ENCODE results near the gene CAPN13.
A peak's percentile ranks its signal among the peaks of the same experiment; 100 is the strongest.

The CAPN13 gene

DNA sequence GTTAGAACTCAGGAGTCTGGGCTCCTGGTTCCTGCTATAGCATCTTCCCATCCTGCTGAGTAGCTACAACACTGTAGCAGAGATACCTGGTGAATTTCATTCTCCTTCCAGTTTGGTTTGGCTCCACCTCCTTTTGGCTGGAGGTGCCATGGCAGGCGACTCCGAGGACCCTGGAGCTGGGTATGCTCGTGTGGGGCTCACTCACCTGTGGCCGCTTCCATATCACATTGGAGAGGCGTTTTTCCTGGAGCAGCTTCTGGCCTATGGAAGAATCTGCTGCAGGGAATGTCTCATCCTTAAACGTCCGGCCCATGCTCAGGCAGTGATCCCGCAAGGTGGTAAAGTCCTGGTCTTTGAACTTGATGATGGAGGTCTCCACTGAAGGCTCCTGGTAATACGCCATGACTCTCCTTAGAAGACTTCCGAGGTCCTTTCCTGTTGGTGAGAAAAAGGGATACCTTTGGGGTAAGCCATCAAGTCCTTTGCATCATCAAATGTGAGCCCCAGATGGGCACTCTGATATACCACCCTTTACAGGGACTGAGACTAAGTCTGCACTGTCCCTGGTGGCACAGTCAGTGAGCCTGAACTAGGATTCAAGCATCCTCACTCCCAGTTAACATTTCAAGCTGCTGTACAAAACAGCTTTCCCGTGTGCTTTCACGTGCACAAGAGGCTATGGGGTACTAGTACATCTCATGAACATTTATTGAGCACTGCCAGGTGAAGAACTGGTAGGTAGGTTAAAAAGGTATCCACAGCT, 20.1 kb downstream of the CAPN13 start:
- no peak for DNase-seq

DNA sequence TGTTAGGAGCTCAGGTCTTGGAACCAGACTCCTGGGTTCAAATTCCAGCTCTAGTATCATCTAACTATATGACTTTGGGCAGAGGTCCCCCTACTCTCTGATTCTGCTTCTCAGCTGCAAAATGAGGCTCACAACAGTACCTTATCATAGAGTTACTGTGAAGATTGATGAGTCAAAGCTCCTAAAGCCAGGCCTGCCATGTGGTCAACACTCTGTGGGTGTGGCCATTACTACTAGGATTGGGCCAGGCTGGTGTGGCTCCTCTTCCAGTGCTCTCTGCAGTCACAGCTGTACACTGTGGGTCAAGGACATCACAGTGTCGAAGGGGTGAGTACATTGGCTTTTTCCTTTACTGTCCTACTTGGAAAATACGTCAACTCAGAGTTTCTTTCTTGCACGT, 22.6 kb downstream of the CAPN13 start:
- no peak for DNase-seq

DNA sequence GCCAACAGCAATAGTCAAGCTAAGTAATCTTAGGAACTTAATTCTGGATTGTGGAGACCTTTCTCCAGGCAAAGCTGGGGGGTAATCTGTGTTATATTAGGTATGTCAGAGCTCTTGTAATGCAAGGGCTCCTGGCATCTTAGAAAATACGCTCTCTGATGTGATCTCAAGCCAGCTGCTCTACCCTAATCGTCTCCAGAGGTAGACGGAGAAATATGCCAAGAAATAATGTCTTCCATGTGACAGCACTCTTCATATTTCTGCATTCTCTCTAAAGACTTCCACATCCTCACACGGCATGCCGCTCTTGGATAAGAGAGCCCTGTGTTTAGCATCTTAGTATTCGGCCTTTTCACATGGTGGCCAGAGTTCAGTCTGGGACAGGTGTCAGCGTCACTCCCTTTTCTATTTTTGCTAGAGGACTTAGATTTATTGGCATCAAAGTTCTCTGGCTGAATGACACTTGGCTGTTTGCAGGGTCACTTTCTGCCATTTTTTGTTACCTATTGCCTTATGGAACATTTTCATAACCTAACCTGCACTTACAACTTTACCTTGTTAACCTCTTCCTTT, 25.2 kb downstream of the CAPN13 start:
- no peak for DNase-seq

DNA sequence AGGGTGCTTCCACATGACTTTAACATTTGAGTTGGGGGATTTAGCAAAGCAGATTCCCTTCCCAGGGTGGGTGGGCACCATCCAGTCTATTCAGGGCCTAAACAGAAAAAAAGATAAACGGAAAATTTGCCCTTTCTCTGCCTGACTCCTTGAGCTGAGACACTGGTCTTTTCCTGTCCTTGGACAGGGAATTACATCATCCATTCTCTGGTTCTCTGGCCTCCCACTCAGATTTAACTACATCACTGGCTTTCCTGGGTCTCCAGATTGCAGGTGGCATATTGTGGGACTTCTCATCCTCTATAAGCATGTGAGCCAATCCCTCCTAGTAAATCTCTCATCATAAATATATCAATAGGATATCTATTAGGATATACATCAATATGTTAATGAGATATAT, 25.8 kb downstream of the CAPN13 start:
- no peak for DNase-seq

DNA sequence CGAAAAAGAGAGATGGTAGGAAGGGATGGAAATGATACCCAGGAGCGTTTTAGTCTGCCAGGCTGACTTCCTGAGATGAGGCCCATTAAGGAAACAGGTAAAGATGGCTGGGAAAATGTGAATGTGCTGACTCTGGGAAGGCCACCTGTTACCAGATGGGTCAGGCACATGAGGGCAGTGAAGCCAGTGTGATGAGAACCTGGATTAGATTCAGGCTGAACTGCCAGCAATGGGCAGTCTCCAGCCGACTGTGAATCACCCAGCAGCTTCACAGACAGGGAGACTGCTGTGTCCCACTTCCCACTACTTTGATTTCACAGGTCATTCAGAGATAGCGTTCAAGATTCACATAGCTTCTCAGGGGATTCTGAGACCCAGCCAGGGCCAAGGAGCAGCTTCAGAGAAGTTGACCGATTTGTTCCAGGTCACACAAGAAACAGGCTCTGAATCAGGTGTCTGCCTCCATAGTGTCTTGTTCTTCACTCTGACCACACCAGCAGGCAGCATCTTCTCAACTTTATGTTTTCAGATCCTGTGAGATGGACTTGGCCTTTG, 26.4 kb downstream of the CAPN13 start:
- no peak for DNase-seq

DNA sequence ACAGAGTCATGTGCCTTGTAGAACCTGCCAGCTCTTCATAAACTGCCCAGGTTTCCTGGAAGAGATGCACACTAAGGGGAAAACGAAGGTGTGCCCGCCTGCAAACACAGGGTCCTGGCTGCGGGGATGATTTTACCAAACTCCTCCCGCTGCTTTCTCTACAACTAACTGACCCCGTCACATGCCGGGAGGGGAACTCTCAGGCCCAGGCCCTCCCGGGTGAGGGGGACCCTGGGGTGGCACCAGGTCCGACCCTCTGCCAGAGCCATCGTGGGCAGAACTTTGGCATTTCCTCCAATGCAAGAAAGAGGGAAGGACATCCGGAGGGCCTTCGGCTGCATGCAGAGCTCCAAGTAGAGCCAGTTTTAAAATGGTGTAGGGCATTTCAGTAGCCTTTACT, 28.6 kb downstream of the CAPN13 start:
- DNase-seq, result no peak

DNA sequence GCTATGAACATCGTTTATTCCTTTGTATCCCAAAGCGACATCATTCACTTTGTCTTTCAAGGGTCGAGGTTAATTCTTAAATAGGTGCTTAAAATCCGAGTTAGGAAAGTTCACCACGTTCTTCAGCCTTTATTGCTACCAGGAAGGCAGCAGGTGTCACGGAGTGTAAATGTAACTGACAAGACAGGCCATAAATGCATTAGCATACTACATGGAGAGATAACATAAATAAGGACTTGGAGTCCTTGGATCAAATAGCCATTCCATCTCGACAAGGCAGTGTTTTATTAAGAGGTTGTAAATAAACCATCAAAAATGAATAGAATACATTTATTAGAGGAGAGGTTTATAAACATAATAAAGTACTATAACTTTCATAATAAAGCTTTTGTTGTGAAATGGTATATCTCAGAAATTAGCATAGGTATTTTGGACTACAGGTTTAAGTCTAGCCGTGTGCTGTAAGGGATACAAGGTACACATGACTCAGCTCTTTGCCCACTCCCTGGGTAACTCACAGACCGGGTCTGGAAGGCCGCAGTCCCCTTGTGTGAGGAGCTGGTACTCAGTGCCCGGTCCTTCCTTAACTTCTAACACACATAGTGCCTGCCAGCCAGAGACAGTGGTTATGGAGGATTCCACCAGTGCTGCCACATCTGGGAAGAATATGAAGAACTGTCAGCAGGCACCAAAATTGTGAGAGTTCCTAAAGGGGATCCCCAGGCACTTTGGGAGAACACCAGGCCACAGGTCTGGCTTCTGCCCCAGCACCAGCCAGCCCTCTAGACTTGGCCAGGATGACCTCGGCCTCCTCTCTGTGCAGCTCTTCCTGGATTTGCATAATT, 29.4 kb downstream of the CAPN13 start:
- no peak for DNase-seq

DNA sequence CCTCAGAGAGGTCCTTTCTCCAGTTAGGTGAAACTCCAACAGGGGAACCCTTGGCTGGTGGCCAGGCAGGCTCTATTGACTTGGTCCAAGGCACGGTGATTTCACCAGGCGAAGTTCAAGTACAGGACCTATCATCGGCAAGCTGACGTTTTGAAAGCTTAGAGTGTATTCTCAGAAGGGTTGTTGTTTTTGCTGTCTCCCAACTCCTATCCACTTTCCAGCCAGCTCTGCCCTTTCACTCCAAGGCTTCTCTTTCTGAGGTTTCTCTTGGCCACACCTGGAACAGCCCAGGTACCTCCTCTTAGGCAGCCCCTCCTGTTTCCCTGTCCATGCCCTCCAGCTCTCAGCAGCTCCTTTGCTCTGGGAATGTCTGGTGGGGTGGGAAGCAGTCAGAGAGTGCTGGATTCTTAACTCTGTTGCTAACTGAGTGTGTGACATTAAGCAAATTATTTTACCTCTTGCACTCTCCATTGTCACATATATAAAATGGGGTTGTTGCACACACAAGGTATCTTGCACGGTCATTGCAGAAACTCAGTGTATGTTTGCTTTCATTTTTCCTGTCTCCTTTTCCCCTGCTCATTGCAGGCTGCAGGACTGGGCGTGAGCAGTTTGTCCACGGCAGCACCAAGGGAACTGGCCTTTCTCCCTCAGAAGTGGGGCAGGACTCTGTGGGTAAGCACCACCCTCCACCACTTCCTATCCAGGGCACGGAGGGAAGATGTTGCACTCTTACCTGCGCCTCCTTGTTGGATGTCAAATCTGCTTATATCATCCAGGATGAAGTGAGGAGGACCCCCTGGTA, 30.2 kb downstream of the CAPN13 start:
- no peak for DNase-seq

DNA sequence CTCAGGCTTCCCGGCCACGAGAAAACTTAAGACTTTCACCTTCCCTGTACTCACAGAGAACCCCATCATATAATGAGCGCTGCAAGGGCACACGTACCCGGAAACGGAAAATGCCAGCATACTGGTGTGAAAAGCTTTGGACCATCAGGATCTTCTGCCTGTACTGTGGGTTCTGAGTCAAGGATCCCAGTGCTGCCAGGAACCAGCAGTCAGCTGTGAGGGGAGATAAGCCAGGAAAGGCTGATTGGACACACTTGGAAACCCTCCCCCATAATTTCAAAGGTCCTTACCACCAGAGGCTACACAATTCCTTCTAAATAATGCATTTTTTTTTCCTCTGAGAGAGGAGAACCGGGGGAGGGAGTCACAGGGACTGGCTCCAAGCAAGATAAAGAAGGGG, 31.4 kb downstream of the CAPN13 start:
- DNase-seq, result no peak

DNA sequence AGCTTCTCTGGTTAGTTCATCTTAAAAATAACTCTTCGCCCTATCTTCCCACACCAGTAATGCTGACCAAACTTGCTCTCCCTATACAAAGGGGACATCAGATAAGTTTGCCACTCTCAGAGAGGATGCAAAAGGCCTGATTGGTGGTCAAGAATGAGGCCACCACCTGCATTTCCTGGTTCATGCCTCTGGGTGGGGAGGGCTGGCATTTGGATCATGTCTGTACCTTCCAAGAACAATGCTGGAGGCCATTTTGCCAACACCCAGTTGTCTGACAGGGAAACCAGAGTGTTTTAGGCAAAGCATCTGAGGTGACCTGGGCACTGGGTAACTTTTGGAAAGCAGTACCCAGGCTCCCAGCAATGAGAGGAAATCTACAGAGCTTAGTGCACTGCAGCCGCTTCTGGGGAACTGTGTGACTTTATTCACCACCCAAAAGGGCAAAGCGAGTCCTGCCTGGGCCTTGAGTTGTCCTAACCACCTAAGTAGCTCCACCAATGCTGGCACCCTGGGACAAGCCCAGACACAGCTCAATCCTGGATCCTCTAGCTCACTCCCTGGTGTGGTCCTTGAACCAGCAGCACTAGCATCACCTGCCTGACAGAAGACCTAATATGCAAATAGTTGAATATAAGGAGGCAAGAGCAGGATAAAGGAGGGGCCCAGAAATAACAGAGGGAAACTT, 35.1 kb downstream of the CAPN13 start:
- DNase-seq, result no peak

DNA sequence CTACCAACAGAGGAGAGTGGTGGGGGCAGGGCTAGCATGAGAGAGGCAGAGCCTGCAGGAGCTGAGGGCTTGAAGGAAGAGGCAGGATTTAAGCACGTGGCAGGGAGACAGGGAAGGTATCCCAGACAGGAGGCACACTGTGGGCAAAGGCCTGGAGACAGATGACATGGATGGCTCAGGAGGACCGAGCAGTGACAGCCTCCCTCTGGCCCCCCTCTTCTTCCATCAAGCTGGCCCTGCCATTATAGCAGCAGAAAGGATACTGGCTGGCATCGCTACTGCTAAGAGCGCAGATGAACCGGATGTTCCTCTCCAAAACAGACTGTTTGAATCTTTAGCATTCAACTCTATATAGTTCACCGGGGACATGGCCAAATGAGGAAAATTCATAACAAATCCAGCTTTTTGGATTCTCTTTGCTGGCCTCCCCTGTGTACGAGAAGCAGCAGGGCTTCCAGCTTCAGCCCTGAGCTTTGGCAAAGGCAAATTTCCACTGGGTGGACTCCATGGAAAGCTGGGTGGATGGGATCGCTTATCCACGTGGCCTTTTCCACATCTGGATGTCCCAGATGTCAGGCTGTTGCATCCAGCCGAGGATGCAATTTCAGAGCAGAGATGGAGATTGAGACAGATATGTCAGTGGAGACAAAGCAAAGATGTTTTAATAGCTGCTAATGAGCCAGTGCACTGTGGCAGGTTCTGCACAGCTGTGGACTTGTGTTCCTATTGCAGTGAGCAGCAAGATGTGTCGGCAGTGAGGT, 36.2 kb downstream of the CAPN13 start:
- no peak for DNase-seq

DNA sequence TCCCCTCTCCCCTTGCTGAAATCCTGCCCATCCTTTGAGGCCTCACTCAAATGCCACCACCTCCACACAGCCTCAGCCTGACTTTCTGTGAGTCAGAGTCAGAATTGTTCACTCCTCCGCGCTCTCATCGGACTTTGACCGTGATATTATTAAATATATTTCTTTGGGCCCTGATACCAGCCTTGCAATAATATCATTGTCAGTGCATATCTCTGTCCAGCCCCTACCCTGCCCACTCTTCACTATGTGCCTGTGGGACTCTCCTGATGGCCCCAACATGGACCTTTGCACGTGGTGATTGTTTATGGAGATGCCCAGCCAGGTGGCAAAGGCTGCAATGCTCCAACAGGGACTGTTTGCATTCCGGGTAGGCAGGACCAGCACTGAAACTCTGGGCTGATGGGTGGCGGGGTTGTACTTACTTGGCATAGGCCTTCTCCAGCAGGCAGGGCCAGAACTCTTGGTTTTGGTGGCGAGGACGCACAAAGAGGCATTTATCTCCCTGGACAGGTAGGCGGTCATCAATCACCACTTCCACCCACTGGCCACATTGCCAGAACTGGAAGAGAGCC, 37.3 kb downstream of the CAPN13 start:
- no peak for DNase-seq

DNA sequence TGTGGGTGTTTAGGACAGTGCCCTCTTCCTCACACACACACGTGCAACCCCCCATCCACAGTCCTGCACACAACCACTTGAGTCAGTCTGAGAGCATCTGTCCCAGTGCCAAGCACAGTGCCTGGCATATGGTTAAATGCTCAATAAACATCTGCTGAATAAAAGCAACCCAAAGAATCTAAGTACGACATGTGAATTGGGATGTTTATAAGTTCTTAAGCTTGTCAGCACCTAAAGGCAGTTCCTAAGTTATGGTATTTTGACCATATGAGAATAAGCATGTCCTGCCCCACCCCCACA, 37.8 kb downstream of the CAPN13 start:
- peak; percentile 46 for DNase-seq

DNA sequence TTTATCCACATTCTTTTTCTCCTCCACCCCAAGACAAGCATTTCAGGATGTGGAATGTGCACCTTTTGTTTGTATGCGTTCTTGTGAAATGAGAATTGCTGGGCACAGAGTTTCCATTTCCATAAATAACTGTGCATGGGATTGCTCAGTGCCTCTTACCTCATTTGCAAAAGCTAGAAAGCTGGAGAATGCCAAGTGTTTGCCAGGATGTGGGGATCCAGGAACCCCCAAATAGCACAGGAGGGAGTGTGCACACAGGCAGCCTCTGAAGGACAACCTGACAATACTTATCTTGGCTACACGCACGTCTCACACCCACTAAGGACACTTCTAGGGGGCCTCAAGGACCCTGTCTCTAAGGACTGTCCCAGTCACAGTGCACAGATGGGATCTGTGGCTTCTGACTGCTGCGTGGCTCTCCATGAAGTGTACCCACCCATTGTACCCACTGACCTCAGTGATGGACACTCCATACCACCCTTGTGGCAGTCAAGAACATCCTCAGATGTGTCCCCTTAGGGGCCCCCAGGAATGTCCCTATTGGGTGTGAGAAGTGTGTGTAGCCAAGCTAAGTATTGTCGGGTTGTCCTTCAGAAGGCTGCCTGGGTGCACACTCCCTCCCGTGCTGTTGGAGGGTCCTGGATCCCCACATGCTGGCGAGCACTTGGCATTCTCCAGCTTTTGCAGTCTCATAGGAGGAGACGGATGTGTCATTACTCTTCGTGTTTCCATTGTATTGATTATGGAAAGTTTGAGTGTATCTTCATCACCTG, 38.4 kb downstream of the CAPN13 start:
- DNase-seq, result no peak

DNA sequence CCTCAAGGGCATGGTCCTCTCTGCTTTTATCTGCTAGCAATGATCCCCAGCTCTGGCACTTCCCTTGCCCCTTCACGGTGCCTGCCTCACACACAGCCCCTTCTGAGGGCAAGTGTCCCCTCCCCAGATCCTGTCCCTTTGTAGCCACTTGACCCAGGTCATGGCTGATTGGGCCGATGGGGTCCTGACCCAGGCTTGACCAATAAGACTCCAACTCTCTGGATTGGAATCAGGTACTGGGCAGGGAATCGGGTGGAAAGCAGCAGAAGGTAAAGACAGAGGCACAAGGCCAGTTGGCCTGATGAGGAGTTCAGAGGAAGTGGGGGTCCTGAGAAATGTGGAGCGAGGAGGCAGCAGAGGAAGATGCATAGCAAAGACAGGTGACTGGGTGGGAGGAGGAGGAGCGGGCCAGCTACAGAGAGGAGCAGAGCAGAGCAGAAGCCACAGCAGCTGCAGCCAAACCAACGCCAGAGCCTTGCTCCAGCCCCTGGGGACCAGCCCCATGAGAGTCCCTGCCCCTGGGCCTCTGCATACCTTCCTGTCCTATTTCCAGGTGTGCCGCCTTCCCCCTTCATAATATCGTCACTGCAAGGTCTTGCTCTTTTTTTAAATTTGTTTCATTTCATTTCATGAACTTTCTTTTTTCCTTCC, 39.1 kb downstream of the CAPN13 start:
- no peak for DNase-seq

DNA sequence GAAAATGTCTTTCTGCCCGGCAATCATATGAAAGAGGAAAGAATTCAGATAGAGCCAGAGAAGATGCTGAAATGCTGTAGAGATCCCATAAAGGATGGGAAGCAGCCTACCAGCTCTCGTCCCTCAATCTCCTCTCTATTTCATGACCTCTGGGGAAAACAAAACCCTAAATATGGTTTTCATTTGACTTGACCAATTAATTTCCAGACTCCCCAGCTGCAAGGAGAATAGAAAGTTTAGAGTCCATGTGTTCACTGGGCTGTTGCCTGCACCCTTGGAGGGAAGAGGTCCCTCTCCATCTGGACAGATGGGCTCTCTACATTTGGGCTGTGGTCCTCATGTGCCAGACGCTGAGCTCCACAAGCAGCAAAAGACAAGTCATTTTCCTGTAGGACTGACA, 40.6 kb downstream of the CAPN13 start:
- no peak for DNase-seq

DNA sequence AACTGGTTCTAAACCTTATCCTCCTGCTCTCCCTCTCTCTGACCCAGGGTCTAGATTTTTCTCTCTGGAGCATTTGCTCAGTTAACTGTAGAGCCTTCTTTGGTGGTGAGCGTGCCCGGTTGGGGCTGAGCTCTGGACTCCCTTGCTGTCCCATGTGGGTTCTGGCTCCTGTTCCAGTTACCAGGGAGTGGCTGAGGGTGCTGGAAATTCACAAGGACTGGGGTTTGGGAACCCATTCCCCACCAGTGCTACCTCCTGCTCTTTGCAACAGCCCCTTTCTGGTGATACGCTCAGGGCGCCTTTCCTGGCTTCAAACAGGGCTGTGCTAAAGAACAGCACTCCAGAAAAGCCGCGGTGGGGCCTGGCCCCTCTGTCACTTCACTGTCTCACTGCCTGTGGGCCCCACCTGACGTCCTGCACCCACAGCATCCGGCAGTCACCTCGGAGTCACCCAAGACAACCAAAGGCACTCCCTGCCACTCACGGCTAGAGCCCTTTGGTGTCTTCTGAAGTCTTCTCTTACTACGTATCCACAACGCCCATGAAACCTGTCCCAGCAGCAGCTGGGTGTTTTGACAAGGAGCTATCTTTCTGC, 41.3 kb downstream of the CAPN13 start:
- no peak for DNase-seq

DNA sequence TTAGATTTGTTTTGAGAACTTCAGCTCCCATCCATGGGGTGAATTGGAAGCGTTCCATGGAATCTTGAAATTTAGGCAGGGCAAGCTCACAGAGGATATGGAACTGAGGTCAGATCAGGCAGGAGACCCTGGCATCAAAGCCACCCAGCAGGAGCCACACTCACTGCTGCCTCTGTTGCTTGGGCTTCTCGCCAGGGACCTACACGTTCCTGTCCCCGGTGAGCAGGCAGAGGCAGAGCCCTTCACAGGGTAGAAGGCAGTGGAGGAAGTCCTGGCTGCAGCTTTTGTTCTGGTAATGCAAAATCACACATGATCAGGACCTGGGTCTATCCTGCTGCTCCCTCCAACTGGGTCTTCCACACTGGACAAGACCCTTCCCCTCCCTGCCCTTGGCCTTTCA, 42.1 kb downstream of the CAPN13 start:
- DNase-seq, result no peak

DNA sequence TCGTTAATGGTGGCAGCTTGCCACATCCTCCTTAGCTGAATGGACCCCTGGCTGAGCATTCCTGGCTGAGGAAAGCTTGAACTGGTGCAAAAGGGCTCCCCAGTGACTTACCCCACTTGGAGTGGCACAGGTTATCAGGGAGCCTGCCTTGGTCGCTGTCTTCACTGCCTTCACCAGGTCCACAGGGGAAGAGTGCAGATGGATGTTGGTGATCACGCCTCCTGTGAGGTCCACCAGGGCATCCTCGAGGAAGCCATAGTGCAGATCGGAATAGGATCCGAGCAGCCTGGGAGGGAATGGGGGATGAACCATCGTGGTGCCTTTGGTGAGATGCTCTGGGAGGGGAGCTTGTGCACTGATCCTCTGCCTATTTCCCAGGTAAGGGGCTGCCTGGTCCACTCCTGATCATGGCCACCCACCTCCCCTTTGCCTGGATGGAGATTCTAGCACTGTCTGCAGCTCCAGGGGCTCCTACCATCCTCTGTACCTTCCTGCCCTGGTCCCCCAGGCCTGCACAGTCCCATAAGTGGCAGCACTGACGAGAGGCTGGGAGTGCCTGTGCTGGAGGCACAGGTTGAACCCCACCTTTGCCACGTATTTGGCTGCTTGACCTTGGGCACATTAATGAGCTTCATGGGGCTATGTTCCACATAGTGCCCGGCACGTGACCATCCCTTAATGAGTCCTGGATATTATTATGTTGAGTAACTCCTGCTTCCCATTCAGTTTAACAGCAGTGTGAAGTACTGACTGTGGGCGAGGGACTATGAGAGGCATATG, 43.0 kb downstream of the CAPN13 start:
- no peak for DNase-seq

Data from NCI-H1694 (cell line).